Lower leg skin (tissue), 3 donors: ENCODE data around the gene CATSPERB.

Experiments used
- POLR2A ChIP-seq, 2 donors: fragments of 450-650 bp; IDR thresholded peaks; one replicate each; pipeline ENCODE4 v1.6.1; 2016 to 2017; ENCODE audit warnings: antibody characterized with exemption in 2 of 2, mild to moderate bottlenecking in 1 of 2, moderate library complexity in 1 of 2
- TF ChIP-seq, protein P1 (sequence below), 3 donors: fragments of 450-650 bp; IDR thresholded peaks; one replicate each; pipeline ENCODE4 v1.5.1; 2016; ENCODE audit warnings: antibody characterized with exemption in 3 of 3, mild to moderate bottlenecking in 3 of 3, moderate library complexity in 2 of 3

DNA sequence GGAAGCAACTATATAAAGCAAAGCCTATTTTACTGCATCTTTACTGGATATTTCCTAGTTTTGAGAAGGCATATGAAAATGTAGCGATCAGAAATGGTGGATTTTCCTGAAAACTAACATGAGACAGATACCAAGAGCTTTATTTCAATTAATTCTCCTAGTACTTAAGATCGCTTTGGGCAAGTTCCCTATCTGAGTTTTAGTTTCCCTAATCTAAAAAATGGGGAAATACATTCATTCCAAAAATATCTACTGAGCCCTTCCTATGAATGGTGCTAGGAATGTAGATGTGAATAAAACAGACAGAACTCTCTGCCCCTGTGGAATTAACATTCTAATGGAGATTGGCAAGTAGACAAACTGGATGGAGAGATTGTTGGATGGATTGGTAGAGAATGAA, 8.4 kb downstream of the CATSPERB start:
- TF ChIP-seq, protein P1, sequence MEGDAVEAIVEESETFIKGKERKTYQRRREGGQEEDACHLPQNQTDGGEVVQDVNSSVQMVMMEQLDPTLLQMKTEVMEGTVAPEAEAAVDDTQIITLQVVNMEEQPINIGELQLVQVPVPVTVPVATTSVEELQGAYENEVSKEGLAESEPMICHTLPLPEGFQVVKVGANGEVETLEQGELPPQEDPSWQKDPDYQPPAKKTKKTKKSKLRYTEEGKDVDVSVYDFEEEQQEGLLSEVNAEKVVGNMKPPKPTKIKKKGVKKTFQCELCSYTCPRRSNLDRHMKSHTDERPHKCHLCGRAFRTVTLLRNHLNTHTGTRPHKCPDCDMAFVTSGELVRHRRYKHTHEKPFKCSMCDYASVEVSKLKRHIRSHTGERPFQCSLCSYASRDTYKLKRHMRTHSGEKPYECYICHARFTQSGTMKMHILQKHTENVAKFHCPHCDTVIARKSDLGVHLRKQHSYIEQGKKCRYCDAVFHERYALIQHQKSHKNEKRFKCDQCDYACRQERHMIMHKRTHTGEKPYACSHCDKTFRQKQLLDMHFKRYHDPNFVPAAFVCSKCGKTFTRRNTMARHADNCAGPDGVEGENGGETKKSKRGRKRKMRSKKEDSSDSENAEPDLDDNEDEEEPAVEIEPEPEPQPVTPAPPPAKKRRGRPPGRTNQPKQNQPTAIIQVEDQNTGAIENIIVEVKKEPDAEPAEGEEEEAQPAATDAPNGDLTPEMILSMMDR (IDR thresholded peaks at IDR 0.05): no peak
- TF ChIP-seq POLR2A (IDR thresholded peaks at IDR 0.05): no peak
